Hepatocyte (in vitro differentiated cells): ENCODE results near the gene EEF1A1.

Experiments used
- CTCF ChIP-seq: fragments of 200-600 bp; sonication (generic); IDR thresholded peaks from 2 replicates; pipeline ENCODE4 v1.5.1; 2016; ENCODE audit warnings: antibody characterized with exemption, mild to moderate bottlenecking; ENCODE audit not compliant: poor library complexity
- EZH2phosphoT487 ChIP-seq: fragments of 200-600 bp; sonication (generic); IDR thresholded peaks from one replicate; pipeline ENCODE4 v1.6.1; 2018; ENCODE audit warnings: antibody characterized with exemption, mild to moderate bottlenecking, low read depth, moderate library complexity; ENCODE audit not compliant: unreplicated experiment, severe bottlenecking

GRCh38 chr6:73560182-73560732 lies 39.4 kb upstream of the EEF1A1 start:
- TF ChIP-seq EZH2phosphoT487 = no peak
- TF ChIP-seq CTCF = no peak
